Measurements from ENCODE around the gene NCOR1.
"Not testable (repeated sequence)": the region's sequence is repeated elsewhere in the genome, so short reads cannot be mapped to it uniquely, and the experiment has no call there.

- TF ChIP-seq POLR2A (IDR thresholded peaks at IDR 0.05; ENCODE audit: low read length); GATA1 (IDR thresholded peaks at IDR 0.05; ENCODE audit: low read depth, low read length): not testable (repeated sequence)
Observed at GRCh38 chr17:16115077-16115698, 100.1 kb downstream of the NCOR1 start.

Measured in erythroblast (primary cell).